Measurements from ENCODE around the gene BEAN1.

Gene BEAN1

GRCh38 chr16:66439051-66439730 lies 12.1 kb downstream of the BEAN1 start:
- Histone ChIP-seq H3K36me3 (no peaks in the 10 kb centered on the region), H3K4me1 (no peaks in the 10 kb centered on the region), H3K4me3 (ENCODE audit: low read depth, low read length) (no peak overlapping the region), H3K9me3 (no peaks in the 10 kb centered on the region), H3K27me3 (no peaks in the 10 kb centered on the region; the same call in 1 of the 2 replicates)
- TF ChIP-seq, protein P1, sequence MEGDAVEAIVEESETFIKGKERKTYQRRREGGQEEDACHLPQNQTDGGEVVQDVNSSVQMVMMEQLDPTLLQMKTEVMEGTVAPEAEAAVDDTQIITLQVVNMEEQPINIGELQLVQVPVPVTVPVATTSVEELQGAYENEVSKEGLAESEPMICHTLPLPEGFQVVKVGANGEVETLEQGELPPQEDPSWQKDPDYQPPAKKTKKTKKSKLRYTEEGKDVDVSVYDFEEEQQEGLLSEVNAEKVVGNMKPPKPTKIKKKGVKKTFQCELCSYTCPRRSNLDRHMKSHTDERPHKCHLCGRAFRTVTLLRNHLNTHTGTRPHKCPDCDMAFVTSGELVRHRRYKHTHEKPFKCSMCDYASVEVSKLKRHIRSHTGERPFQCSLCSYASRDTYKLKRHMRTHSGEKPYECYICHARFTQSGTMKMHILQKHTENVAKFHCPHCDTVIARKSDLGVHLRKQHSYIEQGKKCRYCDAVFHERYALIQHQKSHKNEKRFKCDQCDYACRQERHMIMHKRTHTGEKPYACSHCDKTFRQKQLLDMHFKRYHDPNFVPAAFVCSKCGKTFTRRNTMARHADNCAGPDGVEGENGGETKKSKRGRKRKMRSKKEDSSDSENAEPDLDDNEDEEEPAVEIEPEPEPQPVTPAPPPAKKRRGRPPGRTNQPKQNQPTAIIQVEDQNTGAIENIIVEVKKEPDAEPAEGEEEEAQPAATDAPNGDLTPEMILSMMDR (IDR thresholded peaks at IDR 0.05; ENCODE audit: low read depth, low read length): no peak
- DNase-seq: no peak

DNA sequence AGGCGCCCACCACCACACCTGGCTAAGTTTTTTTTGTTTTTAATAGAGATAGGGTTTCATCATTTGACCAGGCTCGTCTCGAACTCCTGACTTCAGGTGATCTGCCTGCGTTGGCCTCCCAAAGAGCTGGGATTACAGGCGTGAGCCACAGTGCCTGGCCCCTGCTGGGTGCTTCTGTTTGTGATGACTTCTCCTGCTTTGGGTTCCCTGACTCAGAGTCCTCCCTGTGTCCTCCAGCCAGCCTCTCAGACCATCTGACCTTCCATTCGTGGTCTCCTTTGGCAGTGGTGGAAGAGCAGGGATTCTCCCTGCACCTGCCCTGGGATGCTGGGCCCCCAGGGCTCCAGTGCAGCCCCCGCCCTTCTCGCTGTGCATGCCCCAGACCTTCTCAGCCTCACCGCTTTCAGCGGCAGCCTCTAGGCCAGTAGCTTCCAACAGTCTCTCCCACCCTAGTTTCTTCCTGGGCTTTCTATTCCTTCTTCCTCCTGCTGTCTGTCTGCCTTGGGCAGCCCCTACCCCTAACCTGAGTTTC lies 13.2 kb downstream of the BEAN1 start:
- no peaks in the 10 kb centered on the region for H3K27me3 ChIP-seq
- DNase-seq: no peak
- TF ChIP-seq, protein P1 (IDR thresholded peaks at IDR 0.05; ENCODE audit: low read depth, low read length): no peak
- no peaks in the 10 kb centered on the region for H3K4me1 ChIP-seq
- no peaks in the 10 kb centered on the region for H3K36me3 ChIP-seq
- no peaks in the 10 kb centered on the region for H3K9me3 ChIP-seq
- H3K4me3 ChIP-seq (ENCODE audit: low read depth, low read length): no peak overlapping the region

DNA sequence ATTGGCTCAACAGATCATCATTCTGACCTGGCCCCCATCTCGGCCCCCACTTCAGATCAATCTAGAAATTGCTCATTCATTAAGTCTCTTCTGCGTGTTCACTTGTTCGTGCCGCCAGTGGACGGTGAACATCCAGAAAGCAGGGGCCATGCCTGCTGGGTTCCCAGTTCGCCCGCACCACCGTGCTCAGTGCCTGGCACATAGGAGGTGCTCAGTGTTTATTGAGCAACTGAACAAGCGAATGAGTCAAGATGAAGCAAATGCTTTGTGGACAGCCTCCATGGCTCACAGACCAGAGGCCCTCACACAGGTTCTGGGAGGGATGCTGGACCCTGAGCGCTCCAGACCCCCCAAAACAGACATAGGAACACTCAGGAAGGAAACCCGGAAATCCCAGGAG lies 13.9 kb downstream of the BEAN1 start:
- DNase-seq: no peak
- H3K36me3 ChIP-seq: no peaks in the 10 kb centered on the region
- TF ChIP-seq, protein P1 (IDR thresholded peaks at IDR 0.05; ENCODE audit: low read depth, low read length): no peak
- no peak overlapping the region for H3K4me3 ChIP-seq (ENCODE audit: low read depth, low read length)
- H3K4me1 ChIP-seq: no peaks in the 10 kb centered on the region
- no peaks in the 10 kb centered on the region for H3K9me3 ChIP-seq
- H3K27me3 ChIP-seq: no peaks in the 10 kb centered on the region

- no peaks in the 10 kb centered on the region for H3K9me3 ChIP-seq
- DNase-seq: no peak
- H3K4me1 ChIP-seq: no peaks in the 10 kb centered on the region
- no peak overlapping the region for H3K4me3 ChIP-seq (ENCODE audit: low read depth, low read length)
- no peaks in the 10 kb centered on the region for H3K36me3 ChIP-seq
- TF ChIP-seq, protein P1 (IDR thresholded peaks at IDR 0.05; ENCODE audit: low read depth, low read length): no peak
- H3K27me3 ChIP-seq: no peaks in the 10 kb centered on the region
Measured at GRCh38 chr16:66441586-66442375, 14.7 kb downstream of the BEAN1 start.

DNA sequence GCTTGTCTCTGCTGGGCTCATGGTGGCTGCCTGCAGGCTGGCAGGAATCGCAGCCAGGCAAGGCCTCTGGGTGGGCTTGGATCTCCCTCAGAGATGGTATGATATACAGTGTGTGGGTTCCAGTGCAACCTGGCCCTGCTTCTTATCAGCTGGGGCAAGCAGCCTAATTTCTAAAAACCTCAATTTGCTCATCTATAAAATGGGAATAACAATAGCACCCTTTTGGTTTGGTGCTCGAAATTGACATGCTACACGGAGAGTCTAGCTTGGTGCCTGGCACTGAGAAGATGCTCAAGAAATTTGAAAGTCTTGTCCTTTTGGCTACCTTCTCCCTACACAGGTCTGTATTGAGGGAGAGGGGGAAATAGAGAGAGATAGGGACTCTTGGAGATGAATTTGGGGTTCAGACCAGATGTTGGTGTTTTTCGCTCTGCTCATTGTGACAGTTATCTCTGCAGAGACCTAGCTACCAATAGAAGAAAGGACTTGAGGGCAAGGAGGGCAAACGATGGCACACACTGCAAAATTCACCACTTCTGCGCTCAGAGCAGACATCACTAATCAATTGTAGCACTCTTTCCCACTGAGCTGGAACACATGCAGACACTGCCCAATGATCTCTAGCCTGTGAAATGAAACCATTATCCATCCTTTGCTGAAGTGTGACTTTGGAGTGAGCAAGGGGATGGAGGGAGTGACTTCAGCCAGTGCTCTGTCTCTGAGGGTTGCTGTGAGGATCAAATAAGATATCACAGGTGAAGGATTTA lies 15.6 kb downstream of the BEAN1 start:
- Histone ChIP-seq H3K4me1 (no peaks in the 10 kb centered on the region), H3K27me3 (no peaks in the 10 kb centered on the region), H3K4me3 (ENCODE audit: low read depth, low read length) (no peak overlapping the region), H3K9me3 (no peaks in the 10 kb centered on the region), H3K36me3 (no peaks in the 10 kb centered on the region)
- TF ChIP-seq, protein P1 (IDR thresholded peaks at IDR 0.05; ENCODE audit: low read depth, low read length): no peak
- no peak for DNase-seq
